Measurements from ENCODE around the gene DDX10.

GRCh38 chr11:108669711-108670110 lies 4.8 kb downstream of the DDX10 start:
- TF ChIP-seq CREB1 (IDR thresholded peaks at IDR 0.05) (no peak), TAF1 (IDR thresholded peaks at IDR 0.05; ENCODE audit: low read depth, low read length) (no peak)
- TF ChIP-seq, protein P1, sequence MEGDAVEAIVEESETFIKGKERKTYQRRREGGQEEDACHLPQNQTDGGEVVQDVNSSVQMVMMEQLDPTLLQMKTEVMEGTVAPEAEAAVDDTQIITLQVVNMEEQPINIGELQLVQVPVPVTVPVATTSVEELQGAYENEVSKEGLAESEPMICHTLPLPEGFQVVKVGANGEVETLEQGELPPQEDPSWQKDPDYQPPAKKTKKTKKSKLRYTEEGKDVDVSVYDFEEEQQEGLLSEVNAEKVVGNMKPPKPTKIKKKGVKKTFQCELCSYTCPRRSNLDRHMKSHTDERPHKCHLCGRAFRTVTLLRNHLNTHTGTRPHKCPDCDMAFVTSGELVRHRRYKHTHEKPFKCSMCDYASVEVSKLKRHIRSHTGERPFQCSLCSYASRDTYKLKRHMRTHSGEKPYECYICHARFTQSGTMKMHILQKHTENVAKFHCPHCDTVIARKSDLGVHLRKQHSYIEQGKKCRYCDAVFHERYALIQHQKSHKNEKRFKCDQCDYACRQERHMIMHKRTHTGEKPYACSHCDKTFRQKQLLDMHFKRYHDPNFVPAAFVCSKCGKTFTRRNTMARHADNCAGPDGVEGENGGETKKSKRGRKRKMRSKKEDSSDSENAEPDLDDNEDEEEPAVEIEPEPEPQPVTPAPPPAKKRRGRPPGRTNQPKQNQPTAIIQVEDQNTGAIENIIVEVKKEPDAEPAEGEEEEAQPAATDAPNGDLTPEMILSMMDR (IDR thresholded peaks at IDR 0.05; ENCODE audit: control extremely low read depth in 1 of 3, insufficient read depth in 1 of 3, low read depth in 1 of 3, low read length in 3 of 3) = no peak

All from H1 (cell line).